HUDEP-2 (cell line): ENCODE results near the gene NEMP2.
A peak's percentile ranks its signal among the peaks of the same experiment; 100 is the strongest.

Experiments
- DNase-seq, 76 experiments: peaks; one replicate each; lab custom pipeline; 2025; ENCODE audit not compliant: unreplicated experiment in 76 of 76; lab: John Stamatoyannopoulos, UW

NEMP2 gene

DNA sequence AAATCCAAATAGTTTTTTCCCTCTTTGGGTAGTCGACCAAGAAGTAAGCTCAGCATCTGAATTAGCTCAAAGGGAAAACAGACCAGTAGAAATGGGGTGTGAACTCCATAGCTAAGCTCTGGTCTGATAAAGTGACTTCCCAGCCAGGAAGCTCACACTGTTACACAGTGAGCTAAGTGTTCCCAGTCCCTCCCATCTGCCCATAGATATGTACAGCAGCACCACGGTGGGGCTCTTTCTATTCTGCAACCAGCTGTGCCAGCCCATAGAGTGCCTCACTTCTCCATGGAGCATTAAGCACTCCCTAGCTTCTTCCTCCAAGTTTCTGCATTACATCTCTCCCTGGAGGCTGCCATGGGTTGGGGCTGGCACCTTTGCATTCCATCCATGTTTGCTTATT, 27.6 kb upstream of the NEMP2 start:
- DNase-seq: peak in 7 of 76 experiments; percentile 4 to 21 (median 5)

DNA sequence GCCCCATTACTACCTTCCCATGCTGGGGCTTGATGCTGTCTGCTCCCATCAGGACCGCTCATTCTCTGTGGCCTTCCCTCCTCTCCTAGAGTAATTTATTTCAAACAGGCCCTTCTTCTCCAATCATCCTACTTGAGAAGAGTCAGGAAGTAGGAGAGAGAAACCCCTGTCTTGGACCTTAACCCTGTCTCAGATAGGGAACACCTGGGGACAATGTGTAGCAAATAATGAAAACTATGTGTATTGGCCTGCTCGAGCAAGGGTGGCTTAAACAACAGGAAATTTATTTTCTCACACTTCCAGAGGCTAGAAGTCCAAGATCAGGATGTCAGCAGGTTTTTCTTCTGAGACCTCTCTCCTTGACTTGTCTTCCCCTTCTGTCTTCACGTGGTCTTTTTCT, 26.6 kb upstream of the NEMP2 start:
- no peak for DNase-seq

DNA sequence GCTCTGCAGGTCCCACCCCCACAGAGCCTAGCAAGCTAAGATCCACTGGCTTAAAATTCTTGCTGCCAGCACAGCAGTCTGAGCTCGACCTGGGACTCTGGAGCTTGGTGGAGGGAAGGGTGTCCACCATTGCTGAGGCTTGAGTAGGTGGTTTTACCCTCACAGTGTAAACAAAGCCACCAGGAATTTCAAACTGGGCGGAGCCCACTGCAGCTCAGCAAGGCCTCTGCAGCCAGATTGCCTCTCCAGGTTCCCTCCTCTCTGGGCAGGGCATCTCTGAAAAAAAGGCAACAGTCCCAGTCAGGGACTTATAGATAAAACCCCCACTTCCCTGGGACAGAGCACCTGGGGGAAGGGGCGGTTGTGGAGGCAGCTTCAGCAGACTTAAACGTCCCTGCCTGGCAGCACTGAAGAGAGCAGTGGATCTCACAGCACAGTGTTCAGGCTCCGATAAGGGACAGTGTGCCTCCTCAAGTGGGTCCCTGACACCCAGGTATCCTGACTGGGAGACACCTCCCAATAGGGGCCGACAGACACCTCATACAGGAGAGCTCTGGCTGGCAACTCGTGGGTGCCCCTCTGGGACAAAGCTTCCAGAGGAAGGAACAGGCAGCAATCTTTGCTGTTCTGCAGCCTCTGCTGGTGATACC, 20.0 kb upstream of the NEMP2 start:
- DNase-seq: no peak

DNA sequence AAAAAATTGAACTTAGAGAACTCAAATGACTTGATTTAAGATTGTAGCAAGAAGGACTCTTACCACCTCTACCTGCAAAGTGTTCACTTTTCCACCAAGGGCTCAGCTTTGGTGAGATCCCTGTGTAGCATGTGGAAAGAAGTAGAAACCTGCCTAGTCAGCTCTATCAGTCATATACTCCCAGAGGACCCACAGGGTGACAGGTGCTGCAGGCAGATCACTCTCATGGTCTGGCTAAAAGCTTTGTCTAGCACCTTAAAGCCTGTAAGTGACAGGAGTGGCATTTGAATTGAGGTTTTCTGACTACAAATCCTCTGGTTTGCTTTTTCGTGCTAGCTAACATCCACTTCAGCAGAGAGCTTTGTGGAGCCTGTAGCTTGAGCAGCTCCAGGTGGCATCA, 18.7 kb upstream of the NEMP2 start:
- DNase-seq: no peak

DNA sequence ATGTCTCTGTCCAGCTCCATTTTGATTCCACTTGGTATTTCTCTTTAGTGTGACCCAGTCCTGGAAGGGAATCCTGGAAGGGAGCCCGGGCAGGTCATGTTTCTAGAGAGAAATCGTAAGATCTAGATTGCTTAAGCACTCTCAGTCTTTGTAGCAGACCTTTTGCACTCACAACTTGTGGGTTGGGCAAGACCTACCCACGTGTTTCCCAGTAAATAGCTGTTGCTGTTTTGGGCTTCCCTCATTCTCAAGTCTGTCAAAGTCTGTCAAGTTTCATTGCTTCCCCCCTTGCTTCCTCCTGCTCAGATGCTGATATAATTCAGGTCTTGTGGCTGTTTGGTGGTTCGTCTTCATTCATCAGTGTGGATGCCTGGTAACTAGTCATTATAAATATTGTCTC, 17.4 kb upstream of the NEMP2 start:
- no peak for DNase-seq

DNA sequence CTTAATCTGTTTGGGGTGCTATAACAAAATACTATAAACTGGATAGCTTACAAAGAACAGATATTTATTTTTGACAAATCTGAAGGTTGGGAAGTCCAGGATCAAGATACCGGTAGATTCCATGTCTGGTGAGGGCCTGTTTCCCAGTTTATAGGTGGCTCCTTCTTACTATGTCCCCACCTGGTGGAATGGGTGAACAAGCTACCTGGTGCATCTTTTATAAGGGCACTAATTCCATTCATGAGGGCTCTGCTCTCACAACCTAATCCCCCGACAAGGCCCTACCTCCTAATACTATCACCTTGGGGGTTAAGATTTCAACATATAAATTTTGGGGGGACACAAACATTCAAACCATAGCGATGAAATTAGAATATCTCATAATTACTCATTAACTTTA, 15.6 kb upstream of the NEMP2 start:
- DNase-seq: no peak

DNA sequence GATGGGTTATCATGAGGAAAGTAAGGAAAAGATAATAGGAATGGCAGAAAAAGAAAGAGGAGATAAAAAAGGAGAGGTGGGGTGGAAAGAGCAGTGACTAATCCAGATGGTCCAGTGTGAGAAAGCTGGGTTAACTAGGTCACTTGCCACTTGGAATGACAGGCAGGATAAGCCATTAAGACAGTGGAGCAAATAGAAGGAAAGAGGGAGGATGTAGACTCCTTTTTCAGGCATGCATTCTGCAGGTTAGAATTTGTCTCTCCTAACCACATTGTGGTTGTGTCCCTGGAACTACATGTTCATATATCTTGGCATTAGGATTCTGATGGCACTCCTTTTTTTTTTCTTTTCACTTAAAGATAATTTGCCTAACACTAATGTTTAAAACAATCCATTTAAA, 13.4 kb upstream of the NEMP2 start:
- no peak for DNase-seq

DNA sequence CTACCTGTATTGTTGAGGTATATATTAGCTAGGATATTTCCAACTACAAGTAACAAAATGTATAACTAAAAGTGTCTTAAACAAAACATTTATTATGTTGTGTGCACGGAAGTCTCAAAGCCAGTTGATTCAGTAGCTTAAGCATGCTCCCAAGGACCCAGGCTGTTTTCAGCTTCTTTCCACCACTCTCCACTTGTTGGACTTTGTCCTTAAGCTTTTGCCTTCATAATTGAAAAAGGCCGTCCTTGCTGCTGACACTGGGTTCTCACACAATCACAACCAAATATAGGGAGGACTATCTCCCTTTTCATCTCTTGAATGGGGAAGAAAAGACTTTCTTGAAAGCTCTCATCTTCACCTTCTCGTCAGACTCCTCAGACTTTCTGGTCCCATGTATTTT, 12.2 kb upstream of the NEMP2 start:
- DNase-seq: no peak

DNA sequence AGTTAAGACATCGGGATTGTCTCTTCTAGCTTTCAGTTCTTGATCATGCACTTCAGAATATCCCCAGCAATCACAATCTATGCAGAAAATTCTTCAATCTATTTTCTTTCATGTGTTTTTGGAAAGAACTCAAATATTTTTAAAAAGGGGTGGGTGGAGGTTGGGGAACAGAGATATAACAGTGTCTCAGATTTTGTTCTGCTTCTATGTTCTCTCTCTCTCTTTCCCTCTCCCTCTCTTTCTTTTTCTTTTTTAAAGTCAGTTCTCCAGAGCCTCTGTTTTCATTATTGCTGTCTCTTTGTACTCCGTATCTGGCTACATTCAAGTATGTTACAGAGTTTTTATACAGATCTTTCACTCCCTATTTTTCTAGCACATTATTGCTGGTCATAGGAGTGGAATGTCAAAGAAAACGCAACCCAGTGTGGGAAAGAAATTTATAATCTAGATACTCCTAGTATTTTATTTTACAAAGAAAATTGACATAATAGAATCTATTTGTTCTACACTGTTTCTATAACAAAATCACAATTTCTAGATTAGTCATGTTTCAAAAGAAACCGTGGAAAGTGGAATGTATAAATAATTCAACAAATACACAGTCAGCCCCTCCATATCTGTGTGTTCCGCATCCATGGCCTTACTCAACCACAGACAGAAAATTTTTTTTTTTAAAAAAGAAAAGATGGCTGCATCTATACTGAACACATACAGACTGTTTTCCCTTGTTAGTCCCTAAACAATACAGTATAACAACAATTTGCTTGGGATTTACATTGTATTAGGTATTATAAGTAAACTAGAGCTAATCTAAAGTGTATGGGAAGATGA, 11.2 kb upstream of the NEMP2 start:
- no peak for DNase-seq

DNA sequence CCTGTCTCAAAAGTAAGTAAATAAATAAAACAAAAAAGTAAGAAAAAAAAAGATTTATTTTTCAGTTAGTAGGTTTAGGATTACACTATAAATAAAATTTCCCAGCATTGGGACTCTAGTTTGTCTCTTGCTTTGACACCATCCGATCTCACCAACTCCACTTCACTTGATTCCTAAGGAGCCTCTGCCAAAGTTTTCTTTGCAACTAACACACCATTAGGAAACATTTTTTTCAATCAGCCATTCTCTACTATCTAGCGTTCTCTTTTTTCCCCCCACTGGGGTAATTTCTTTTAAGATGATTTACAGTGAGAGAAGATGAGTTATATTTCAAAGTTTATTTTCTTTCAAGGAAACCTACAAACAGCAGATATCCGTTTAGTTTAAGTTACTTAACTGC, 10.6 kb upstream of the NEMP2 start:
- DNase-seq: no peak

DNA sequence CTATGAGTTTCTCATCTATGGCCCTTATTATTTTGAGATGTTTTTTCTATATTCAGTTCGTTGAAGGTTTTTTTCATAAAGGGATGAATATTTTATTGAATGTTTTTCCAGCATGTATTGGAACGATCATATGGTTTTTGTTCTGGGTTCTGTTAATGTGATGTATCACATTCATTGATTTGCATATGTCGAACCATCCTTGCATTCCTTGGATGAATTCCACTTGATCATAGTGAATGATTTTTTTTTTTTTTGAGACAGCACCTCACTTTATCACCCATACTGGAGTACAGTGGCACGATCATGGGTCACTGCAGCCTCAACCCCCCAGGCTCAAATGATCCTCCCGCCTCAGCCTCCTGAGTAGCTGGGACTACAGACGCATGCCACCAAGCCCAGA, 5.5 kb upstream of the NEMP2 start:
- peak in 1 of 76 experiments; percentile 7 for DNase-seq

DNA sequence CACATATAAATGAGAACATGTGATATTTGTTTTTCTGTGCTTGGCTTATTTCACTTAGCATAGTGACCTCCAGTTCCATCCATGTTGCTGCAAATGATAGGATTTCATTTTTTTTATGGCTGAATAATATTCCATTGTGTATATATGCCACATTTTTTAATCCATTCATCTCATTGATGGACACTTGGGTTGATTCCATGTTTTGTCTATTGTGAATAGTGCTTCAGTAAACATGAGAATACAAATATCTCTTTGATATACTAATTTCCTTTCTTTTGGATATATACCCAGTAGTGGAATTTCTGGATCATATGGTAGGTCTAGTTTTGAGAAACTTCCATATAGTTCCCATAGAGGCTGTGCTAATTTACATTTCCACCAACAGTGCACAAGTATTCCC, 3.7 kb upstream of the NEMP2 start:
- no peak for DNase-seq

DNA sequence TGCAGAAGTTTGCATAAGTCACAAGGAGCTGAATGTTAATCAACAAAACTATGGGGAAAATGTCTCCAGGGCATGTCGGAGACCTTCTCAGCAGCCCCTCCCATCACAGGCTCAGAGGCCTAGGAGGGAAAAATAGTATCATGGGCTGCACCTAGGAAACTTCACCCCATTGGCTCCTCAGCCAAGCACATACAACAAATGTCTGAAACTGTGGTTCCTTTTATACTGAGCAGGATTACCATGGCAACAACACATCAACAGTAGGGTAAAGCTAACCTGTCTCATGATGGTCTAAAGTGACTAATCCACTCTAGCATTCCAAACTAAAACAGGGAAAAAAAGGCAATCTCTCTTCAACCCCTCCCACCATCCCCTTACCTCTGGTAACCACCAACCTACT, 3.2 kb upstream of the NEMP2 start:
- no peak for DNase-seq

DNA sequence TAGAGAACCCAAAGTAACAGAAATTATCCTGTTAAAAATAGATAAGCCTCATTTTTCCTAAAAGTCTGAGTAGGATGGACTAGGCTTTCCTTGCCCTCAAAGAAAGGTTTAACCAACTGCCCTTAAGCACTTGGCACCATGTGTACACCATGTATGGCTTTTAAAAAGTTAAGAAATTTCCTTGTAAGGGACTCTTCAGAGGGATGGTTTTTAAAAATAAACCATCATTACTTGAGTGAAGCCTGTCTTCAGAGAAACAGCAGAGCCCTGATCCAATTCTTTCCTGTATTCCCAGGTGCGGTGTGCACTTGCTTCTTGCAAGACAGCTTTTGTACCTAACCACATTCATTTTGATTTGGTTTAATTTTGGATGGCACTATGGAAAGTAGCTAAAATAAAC, 1.1 kb upstream of the NEMP2 start:
- DNase-seq: no peak

DNA sequence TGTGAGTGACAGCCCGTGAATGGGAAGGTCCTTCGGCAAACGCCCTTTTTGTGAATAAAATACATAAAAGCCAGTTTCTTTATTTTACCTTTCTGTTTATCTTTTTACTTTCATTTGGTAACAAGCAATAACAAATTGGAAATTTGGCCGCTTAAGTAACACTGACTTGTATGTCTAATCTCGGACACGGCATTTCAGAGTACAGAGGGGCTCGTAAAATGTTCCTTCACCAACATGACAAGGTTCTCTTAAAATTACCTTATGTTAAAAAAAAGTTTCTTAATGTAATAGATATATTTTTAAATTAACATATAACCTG, 558 bp upstream of the NEMP2 start:
- DNase-seq: no peak

DNA sequence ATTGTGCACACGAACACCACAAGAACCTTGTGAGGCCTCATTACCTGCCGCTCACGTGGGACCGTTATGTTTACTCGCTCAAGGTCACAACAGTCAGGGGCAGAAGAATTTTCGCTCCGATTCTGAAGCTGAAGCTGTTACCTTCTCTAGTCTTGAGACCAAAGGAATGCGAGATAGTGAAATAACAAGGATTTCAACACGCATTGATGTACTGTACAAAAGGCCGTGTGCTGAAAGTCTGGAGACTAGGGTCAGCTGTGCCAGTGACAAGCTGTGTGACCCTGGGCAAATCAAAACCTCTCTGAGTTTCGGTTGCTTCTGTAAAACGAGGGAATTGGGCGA, 583 bp downstream of the NEMP2 start:
- peak in 5 of 76 experiments; percentile 7 to 51 (median 42) for DNase-seq

DNA sequence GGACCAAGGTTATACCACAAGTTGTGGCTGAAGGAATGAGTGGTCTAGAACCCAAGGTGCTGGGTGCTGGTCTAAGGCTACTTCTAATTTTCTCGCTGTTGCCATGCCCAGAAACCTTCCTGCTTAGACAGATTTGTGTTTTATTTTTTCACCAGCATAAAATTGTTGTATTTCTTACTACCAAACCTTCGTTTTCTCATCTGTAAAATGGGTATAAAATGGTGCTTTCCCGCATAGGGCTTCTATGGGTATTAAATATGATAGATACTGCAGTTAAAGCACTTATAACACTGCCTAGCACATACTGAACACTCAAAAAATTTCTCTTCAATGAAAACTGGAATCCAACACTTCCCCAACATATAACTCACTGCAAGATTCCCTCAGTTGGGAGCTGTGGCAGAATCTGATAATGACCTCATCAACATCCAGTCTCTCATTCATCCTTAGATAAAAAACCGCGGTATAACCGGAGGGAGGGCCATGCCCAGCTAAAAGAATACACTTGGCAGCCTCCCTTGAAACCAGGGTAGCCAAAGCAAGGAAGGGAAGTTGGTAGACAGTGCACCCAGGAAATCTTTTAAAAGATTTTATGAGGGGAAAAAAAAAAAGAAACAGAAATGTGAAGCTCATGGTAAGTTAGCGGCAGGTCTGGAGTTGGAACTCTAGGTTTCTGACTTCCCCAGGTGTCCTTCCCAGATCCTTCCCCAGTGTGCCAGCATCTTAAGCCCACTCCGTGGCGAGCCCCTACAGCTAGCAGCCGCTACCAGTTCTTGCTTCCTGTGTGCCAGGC, 1.2 kb downstream of the NEMP2 start:
- DNase-seq: peak in 12 of 76 experiments; percentile 4 to 50 (median 18)

DNA sequence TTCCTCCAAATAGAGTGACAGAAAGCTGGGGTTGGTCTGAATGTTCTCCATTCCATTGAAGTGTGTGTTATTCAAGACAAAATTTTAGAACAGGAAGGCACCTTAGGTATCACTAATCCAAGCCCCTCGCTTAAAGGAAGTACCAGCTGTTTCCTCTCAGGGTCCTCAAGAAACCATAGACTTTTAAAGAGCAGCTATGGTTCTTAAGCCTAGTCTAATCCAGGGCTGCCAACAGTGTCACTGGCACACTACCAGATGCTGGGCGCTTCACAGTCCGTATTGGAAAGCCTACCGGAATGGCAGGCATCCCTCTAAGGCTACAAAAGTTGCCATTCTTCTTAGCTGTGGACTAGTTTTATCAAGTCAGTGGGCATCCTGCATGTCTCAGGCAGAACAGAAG, 1.9 kb downstream of the NEMP2 start:
- DNase-seq: no peak

DNA sequence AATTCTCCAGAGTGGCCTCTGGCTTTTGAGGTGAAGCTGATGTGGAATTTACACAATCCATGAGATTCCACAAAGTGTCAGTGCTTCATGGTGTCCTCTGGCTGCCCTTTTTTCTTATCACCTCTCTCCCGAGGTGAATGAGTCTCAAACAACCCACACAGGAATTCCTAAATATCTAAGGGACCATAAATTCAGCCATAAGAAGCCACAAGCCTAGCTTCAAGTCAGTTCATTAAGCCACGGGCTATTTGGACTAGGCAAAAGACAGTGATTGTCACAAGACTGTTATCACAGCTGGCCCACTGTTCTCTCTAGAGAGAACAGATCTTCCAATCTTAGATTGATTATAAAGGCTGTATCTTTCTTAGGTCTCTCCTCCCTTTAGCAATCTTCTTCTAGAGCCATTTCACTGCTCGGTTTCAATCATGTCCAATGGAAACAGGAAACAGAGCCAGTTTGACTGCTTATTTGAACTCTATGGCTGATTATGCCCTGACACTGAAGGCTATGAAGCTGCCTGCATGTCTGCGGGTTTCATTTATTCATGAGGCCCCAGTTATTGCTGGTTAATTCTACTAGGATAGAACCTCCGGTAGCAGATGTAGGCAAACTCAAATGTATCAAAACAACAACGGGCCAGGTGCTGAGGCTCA, 4.1 kb downstream of the NEMP2 start:
- DNase-seq: peak in 1 of 76 experiments; percentile 29

DNA sequence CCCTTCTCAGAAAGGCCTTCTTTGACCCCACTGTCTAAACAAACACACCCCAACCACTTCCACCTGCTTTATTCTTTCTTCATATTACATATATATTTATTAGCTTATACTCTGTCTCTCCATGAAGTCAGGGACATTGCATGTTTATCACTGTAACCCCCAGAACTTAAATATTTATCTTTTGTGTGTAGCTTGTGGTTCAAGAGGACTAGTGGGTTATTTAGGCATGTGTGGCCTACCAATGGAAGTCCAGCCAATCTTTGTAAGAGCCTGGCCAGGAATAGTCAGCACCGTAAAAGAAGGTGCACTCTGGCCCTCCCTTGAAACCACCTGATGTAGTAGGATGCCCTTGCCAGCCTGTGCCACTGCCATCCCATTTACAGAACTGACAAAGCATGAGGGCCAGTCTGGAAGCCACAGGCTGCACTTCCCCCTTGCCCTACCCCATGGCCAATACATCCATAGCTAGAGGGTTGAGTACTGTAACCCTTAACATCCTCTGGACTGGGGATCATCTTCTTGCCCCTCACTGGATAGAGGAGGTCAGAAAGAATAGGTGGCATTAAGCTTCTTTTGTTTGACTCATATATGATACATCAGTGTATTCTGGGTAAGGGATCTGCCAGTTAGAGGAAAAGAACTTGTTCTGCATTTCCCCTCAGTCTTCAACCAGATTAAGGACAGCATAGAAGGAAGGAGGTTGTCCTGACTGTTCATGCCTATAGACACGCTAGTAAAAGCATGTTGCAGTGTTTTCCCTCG, 4.9 kb downstream of the NEMP2 start:
- DNase-seq: no peak
